Posterior vena cava (tissue), 2 donors: ENCODE data around the gene ZDHHC22. TPM values are rescaled to one million over a fixed set of nuclear protein-coding genes. Genes with fewer than 3 reads are reported as not detected.

Source experiments
- DNase-seq: peaks from one replicate; pipeline ENCODE4 v3.0.0-alpha.2; 2020; ENCODE audit warnings: low spot score
- intact Hi-C, 2 donors: fragments of 100-400 bp; cut with DNase I; formaldehyde crosslinking; loops; one replicate each; pipeline versions ENCODE4 v1.14.1 to v1.14.2; 2022 to 2023
- total RNA-seq, 2 donors: library from RNA; stranded (reverse); fragmentation: NEBNext Ultra II Directional; extraction: Animal tissue kit (Norgen Biotek cat#: 25700); gene quantifications; one replicate each; pipeline ENCODE4 v1.2.1, GENCODE V29; 2021
- donor health status: DM: yes; HTN: yes; CAD: no.
- donor health status: DM: yes; HTN: yes; CAD: no.

The ZDHHC22 gene
- total RNA-seq, 2 donors from 2014 or later = not detected

DNA sequence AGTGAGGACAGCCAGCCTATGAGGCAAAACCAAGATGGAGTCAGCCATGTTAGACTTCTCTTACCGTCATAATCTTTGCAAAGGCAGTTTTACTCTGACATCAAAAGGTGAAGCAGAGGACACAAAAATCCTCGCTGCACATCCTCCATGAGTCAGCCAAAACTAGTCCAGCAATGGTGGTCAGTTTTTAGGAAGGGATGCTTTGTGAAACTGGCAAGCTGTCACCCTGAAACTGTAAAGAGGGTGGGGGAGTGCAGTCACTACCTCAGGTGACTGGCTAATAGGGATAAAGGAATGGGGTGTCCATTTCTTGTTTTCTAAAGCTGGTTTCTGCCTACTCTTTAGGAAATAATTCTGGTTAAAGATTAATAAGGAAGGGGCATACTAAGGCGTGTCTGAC lies 48.9 kb downstream of the ZDHHC22 start:
- no peak for DNase-seq
- intact Hi-C loops = no loop called here

DNA sequence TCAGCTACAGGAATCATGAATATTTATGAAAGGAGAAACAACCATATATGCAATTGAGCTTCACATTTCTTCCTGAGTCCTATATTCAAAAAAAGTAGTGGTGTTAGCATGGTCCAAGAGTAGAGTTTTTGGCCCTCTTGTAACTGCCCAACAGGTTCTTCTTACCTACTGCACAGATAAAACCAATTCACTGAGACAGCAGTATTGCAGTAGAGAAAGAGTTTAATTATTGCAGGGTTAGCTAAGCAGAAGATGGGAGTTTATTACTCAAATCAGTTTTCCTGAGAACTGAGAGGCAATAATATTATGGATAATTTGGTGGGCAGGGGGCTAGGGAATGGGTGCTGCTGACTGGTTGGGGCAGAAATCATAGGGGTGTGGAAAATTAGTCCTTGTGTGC lies 50.1 kb downstream of the ZDHHC22 start:
- intact Hi-C loops = no loop called here
- no peak for DNase-seq

DNA sequence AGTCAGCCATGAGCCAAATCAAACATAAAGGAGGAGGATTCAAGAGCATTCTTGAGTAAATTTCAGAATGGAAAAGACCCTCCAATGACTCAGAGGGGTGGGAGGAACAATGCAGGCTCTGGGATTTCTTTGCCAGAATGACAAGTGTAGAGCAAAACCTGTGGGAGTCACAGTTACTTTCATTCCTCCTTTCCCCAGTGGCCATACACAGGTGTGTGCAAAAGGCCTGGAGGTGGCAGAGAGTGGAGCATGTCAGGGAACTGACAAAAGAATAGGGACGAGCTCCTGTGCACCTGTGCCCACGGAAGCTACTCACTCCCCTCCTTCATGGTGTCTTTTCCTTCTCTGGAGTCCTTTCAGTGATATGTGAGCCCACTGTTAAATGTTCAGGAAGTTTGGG lies 52.9 kb downstream of the ZDHHC22 start:
- no peak for DNase-seq
- intact Hi-C loops = no loop called here

DNA sequence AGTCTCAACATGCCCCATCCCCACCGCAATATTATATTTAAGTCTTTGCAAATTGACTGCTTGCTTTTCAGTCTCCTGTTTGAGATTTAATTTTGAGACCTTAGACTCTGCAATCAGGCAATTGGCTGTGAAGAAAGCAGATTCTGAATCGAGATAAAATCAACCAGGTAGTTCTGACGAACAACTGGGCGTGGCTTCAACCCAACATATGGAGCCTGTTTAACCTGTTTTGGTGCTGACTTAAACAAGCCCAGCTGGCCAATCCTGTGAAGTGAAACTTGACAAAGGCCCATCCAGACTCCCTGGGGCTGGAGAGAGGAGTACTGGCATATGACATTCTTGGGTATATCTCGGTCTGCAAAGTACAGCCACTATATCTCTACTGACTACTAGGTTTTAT lies 53.4 kb downstream of the ZDHHC22 start:
- no peak for DNase-seq
- intact Hi-C loops = no loop called here

DNA sequence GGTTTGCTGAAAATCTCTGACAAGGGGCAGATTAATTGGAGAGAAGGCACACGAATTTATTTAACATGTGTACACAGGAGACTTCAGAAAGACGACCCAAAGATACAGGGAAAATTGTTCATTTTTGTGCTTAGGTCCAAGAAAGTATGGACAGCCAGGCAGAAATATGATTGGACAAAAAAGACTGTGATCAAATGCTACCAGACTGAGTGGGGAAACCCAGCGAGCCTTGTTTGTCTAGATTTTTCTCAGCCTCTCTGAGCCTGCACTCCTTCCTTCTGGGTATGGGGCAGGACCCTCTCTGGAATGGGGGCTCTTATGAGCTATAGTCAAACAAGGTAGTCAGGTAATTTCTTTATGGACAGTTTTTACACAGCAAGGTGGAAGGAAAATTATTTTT lies 54.0 kb downstream of the ZDHHC22 start:
- intact Hi-C loops = no loop called here
- no peak for DNase-seq

DNA sequence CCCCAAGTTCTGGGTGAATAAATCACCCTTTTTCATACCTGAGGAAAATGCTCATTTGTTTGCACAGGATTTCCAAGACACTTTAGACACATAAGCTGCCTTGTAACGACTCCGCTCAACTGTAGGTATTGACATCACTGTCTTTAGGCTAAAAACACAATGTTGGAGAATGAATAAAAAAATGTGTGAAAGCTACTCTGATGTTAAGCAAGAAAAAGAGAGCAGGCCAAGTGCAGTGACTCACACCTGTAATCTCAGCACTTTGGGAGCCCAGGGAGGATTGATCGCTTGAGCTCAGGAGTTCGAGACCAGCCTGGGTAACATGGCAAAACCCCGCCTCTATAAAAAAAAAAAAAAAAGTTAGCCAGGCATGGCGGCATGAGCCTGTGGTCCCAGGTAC lies 54.6 kb downstream of the ZDHHC22 start:
- intact Hi-C loops = no loop called here
- DNase-seq = no peak

DNA sequence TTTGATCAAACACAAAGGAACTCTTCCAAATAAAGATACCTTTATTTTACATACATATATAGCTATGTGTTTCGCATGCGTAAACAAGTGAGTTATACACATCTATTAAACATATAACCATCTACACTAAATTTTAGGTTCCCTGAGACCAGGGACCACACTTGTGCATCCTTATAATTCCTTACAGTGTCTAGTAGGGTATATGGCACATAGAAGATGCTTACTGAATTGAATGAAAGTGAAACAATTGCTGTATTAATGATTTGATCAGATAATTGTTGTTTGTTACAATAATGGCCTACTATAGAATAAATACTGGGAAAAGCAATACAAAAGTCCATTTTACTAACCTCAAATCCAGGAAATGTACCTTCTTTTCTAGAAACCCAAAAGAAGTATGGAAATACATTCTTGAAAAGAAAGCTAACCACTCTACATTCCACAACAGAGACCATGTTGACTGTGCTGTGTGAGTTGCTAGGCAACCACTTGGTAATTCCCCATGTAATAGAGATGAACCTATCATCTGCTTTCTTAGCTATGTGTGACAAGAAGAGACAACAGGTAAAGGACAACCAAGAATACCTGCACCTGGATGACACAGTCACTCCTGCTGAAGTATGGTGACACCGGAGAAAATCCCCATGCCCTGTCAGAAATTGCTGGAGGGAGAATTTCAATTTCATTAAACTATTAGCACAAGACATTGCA lies 55.4 kb downstream of the ZDHHC22 start:
- intact Hi-C loops = no loop called here

DNA sequence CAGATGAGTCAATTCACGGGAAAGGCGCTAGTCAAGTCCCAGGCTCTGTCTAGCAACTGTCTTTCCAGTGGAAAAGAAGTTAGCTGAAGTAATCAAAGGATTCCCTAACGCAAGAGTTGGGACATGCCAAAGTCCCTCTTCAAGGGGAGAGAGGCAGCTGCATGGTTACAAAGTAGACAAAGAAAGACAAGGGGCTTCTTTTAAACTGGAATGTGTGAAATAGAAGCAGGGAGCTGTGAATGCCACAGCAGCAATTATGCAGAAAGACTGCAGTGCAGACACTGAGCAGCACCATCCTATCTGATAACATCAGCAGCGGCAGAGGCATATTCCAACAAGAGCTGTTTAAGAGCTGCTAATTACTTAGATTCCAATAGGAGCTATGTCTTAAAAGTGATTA lies 56.1 kb downstream of the ZDHHC22 start:
- no peak for DNase-seq
- intact Hi-C loops = no loop called here

More for the DNA sequence above, 55.4 kb downstream of the ZDHHC22 start:
- DNase-seq = no peak

DNA sequence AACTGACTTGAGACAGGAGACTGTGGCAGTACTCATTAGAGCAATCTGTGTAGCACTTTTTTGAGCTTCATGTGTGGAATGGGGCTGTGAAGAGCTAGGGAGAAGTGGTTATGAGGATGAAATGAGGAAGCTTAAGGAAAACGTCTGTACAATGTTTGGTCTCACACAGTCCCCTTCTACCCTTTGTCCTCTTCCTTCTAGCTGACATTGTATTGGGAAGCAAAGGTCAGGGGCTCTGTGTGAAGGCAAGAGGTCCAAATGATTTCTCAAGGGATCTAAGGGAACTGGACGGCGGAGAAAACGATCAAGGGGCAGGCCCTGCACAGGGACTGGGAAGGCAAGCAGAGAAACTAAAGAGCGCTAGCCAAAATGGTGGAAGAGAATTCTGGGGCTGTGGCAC lies 56.6 kb downstream of the ZDHHC22 start:
- intact Hi-C loops = no loop called here
- DNase-seq = no peak

DNA sequence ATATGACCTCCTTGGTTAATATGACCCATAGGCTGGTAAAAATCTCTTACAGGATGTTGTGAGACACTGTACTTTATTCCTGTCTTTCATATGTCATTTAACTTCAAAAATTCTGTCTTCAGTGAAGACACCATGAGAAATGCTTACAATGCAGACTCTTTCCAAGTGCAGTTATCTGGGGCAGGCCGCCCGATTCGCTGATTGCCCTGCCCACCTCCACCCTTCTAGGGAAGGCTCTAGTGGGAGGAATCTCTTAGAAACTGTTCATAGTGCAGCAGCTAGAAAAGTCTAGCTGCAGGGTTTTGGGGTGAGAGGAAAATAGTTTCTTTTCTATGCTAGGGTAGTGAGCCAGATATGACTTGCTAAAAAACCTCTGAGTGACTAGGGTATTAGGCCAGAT lies 58.5 kb downstream of the ZDHHC22 start:
- intact Hi-C loops = no loop called here
- DNase-seq = no peak

DNA sequence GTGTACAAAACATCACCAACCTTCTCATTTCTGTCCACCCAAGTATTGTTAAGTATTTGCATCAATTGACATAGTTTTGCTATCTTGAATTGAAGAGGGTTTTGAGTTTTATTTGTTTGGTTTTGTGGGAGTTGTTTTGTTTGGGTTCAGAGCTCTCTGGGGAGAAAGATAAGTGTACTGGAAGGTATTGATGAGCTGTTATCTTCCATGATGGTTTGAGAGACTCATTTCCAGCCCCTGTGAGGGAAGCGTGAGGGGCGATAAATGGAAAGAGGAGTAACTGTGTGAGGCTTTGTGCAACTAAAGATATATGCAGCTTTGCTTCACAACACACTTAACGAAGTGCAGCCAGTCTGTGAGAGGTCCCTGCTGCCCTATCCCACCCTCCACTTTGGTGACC lies 59.2 kb downstream of the ZDHHC22 start:
- no peak for DNase-seq
- intact Hi-C loops = no loop called here

Other genes starting within 250 kb of the ZDHHC22 start
- gene IRF2BPL, start 113.1 kb downstream of the ZDHHC22 start, total RNA-seq = 10 to 100 TPM; 35.7 to 43.3 TPM
- 10 to 100 TPM; 28.8 to 32.4 TPM for gene CIPC, start 43.5 kb downstream of the ZDHHC22 start, total RNA-seq
- not detected for gene TMEM63C, start 40.0 kb upstream of the ZDHHC22 start, total RNA-seq
- not detected for gene NGB, start 129.4 kb upstream of the ZDHHC22 start, total RNA-seq
- 10 to 100 TPM; 20.5 TPM for gene POMT2, start 179.1 kb upstream of the ZDHHC22 start, total RNA-seq
- 1 to 10 TPM; 4.7 to 9.3 TPM for gene GSTZ1, start 179.2 kb upstream of the ZDHHC22 start, total RNA-seq
- 10 to 100 TPM; 11.2 to 13.3 TPM for gene TMED8, start 235.3 kb upstream of the ZDHHC22 start, total RNA-seq
- gene SAMD15, start 235.6 kb upstream of the ZDHHC22 start, total RNA-seq = under 1 TPM; 0.60 to 0.62 TPM